GM12878 (cell line): ENCODE data around the gene CERK. TPM values are rescaled to one million over a fixed set of nuclear protein-coding genes. Genes with fewer than 3 reads are reported as not detected.

ENCODE experiments used
- ATAC-seq: fragments of 200-7000 bp; cut with Tn5 transposase; 3 replicates; pipeline ENCODE4 v1.9.1; 2020; ENCODE audit warnings: mild to moderate bottlenecking, moderate library complexity
- BruUV-seq: library from RNA; stranded (reverse); fragments of 400-500 nt; replicated peaks from 2 replicates; lab custom pipeline; 2021; lab: Mats Ljungman, UMichigan
- CTCF ChIA-PET: fragments of 300-600 bp; sonication (Branson Sonifier 250); formaldehyde crosslinking; extraction: SDS; loops from one replicate; lab custom pipeline; 2021; ENCODE audit warnings: inconsistent platforms; lab: Yijun Ruan, JAX
- POLR2A ChIA-PET: fragments of 350-600 bp; formaldehyde crosslinking; extraction: SDS; loops from one replicate; lab custom pipeline; 2021; ENCODE audit warnings: inconsistent platforms; lab: Charles Lee
- RAD21 ChIA-PET: fragments of 300-600 bp; sonication (Branson Sonifier 250); formaldehyde crosslinking; loops from one replicate; lab custom pipeline; 2023; ENCODE audit warnings: antibody characterized with exemption; ENCODE audit not compliant: unreplicated experiment; lab: Charles Lee
- SMC1A ChIA-PET: fragments of 300-600 bp; sonication (Branson Sonifier 250); formaldehyde crosslinking; loops from one replicate; lab custom pipeline; 2023; ENCODE audit not compliant: unreplicated experiment, uncharacterized antibody; lab: Charles Lee
- DNase-seq: peaks from one replicate; pipeline ENCODE4 v3.0.0-alpha.2; 2011; ENCODE audit warnings: low read depth, low spot score
- FAIRE-seq: peaks from 3 replicates; lab custom pipeline; 2011; peaks lifted over from hg19 to GRCh38; lab: Jason Lieb, UNC
- H2AFZ ChIP-seq: 2 replicates; pipeline ENCODE4 v1.6.0; 2011; ENCODE audit warnings: low read depth, low read length, control low read depth; ENCODE audit not compliant: control insufficient read depth
- H3K27ac ChIP-seq: 2 replicates; pipeline ENCODE4 v1.5.1; 2011; ENCODE audit warnings: control low read depth; ENCODE audit not compliant: control insufficient read depth, insufficient read depth
- H3K27me3 ChIP-seq, 2 experiments: replicated peaks in 1 of 2; 2 replicates each; pipeline versions ENCODE4 v1.6.0 to v1.6.1; 2011; ENCODE audit warnings: low read length in 1 of 2; ENCODE audit not compliant: control insufficient read depth in 2 of 2, insufficient read depth in 2 of 2
- H3K36me3 ChIP-seq, 2 experiments: 2 replicates each; pipeline ENCODE4 v1.5.1; 2011; ENCODE audit warnings: low read length in 1 of 2; ENCODE audit not compliant: control insufficient read depth in 2 of 2, insufficient read depth in 2 of 2
- H3K4me1 ChIP-seq: 2 replicates; pipeline ENCODE4 v1.6.1; 2011; ENCODE audit warnings: mild to moderate bottlenecking, low read length, moderate library complexity, mixed read lengths; ENCODE audit not compliant: control insufficient read depth, insufficient read depth
- H3K4me2 ChIP-seq: 2 replicates; pipeline ENCODE4 v1.6.0; 2011; ENCODE audit warnings: control low read depth; ENCODE audit not compliant: control insufficient read depth, insufficient read depth
- H3K4me3 ChIP-seq: fragments of 200-600 bp; sonication (generic); 2 replicates; pipeline ENCODE4 v1.5.1; 2016
- H3K79me2 ChIP-seq: 2 replicates; pipeline ENCODE4 v1.6.0; 2011; ENCODE audit warnings: low read length; ENCODE audit not compliant: control insufficient read depth, insufficient read depth
- H3K9ac ChIP-seq: 2 replicates; pipeline ENCODE4 v1.8.0; 2011; ENCODE audit warnings: low read length, control low read depth, mixed read lengths; ENCODE audit not compliant: control insufficient read depth, insufficient read depth
- H3K9me3 ChIP-seq: replicated peaks from 3 replicates; pipeline ENCODE4 v1.5.1; 2011; ENCODE audit warnings: mild to moderate bottlenecking, low read length; ENCODE audit not compliant: control insufficient read depth, insufficient read depth
- H4K20me1 ChIP-seq: 2 replicates; pipeline ENCODE4 v1.6.0; 2011; ENCODE audit not compliant: control insufficient read depth, insufficient read depth
- CBFB ChIP-seq: IDR thresholded peaks from 2 replicates; pipeline ENCODE4 v1.6.1; 2016; ENCODE audit warnings: antibody characterized with exemption, low read depth
- CBX3 ChIP-seq: fragments of 200-600 bp; sonication (generic); IDR thresholded peaks from 2 replicates; pipeline ENCODE4 v1.6.1; 2016; ENCODE audit warnings: low read depth, borderline replicate concordance
- CEBPB ChIP-seq, 2 experiments: fragments of 150-350 bp in 1 of 2; IDR thresholded peaks; 2 replicates each; pipeline ENCODE4 v1.6.1; 2012 to 2014; ENCODE audit warnings: low read depth in 2 of 2, low read length in 2 of 2, borderline replicate concordance in 1 of 2, inconsistent platforms in 1 of 2
- DPF2 ChIP-seq: fragments of 450-650 bp; IDR thresholded peaks from 2 replicates; pipeline ENCODE4 v1.6.1; 2017; ENCODE audit warnings: mild to moderate bottlenecking
- ELK1 ChIP-seq: IDR thresholded peaks from 2 replicates; pipeline ENCODE4 v1.6.1; 2012; ENCODE audit warnings: low read depth, low read length, improper control_type of control experiment
- LARP7 ChIP-seq: fragments of 450-650 bp; IDR thresholded peaks from 2 replicates; pipeline ENCODE4 v1.6.1; 2017; ENCODE audit warnings: mild to moderate bottlenecking
- MYC ChIP-seq: IDR thresholded peaks from 2 replicates; pipeline ENCODE4 v1.6.1; 2011; ENCODE audit warnings: mild to moderate bottlenecking, low read length, moderate library complexity, inconsistent platforms; ENCODE audit not compliant: insufficient read depth, insufficient replicate concordance, insufficient read length, severe bottlenecking
- NFYA ChIP-seq: IDR thresholded peaks from 2 replicates; pipeline ENCODE4 v1.6.1; 2011; ENCODE audit warnings: low read depth, mild to moderate bottlenecking, low read length, improper control_type of control experiment, borderline replicate concordance
- NR2C1 ChIP-seq: fragments of 450-650 bp; IDR thresholded peaks from 2 replicates; pipeline ENCODE4 v1.6.1; 2017; ENCODE audit warnings: antibody characterized with exemption, mild to moderate bottlenecking, moderate library complexity
- PAX5 ChIP-seq: IDR thresholded peaks from 2 replicates; pipeline ENCODE4 v1.6.1; 2011; ENCODE audit warnings: low read depth, low read length, borderline replicate concordance
- PAX8 ChIP-seq: fragments of 450-650 bp; IDR thresholded peaks from 2 replicates; pipeline ENCODE4 v1.6.1; 2017; ENCODE audit warnings: mild to moderate bottlenecking, moderate library complexity
- POLR2A ChIP-seq: IDR thresholded peaks from 2 replicates; pipeline ENCODE4 v1.6.1; 2011; ENCODE audit warnings: low read depth, mild to moderate bottlenecking, low read length
- SMAD1 ChIP-seq: fragments of 450-650 bp; IDR thresholded peaks from 2 replicates; pipeline ENCODE4 v1.6.1; 2018; ENCODE audit warnings: mild to moderate bottlenecking, low read depth; ENCODE audit not compliant: partially characterized antibody
- SUZ12 ChIP-seq: fragments of 200-600 bp; sonication (generic); IDR thresholded peaks from one replicate; pipeline ENCODE4 v1.6.1; 2018; ENCODE audit warnings: antibody characterized with exemption, mild to moderate bottlenecking; ENCODE audit not compliant: unreplicated experiment
- TBL1XR1 ChIP-seq: IDR thresholded peaks from 2 replicates; pipeline ENCODE4 v1.6.1; 2012; ENCODE audit warnings: low read depth, low read length, improper control_type of control experiment
- TCF3 ChIP-seq: IDR thresholded peaks from 2 replicates; pipeline ENCODE4 v1.6.1; 2012; ENCODE audit warnings: low read depth, mild to moderate bottlenecking, low read length, borderline replicate concordance; ENCODE audit not compliant: insufficient read depth
- USF2 ChIP-seq: IDR thresholded peaks from 2 replicates; pipeline ENCODE4 v1.6.1; 2011; ENCODE audit warnings: low read depth, low read length, improper control_type of control experiment, borderline replicate concordance
- YBX1 ChIP-seq: fragments of 450-650 bp; IDR thresholded peaks from 2 replicates; pipeline ENCODE4 v1.6.1; 2016; ENCODE audit warnings: antibody characterized with exemption
- WGBS: methylation state at CpG from one replicate; pipeline ENCODE4 v1.1.6; 2016; ENCODE audit warnings: low lambda C conversion rate; ENCODE audit not compliant: insufficient replicate concordance, insufficient coverage; ENCODE audit errors: missing lambda C conversion rate; 5-methylcytosine and 5-hydroxymethylcytosine counted together
- in situ Hi-C: fragments of 300-500 bp; cut with MboI; formaldehyde crosslinking; loops from 9 replicates; pipeline ENCODE4 v1.14.3; 2018; ENCODE audit warnings: mixed read lengths
- intact Hi-C: fragments of 100-400 bp; cut with micrococcal nuclease; formaldehyde crosslinking; loops from one replicate; pipeline ENCODE4 v1.14.2; 2022; ENCODE audit not compliant: unreplicated experiment
- polyA plus RNA-seq, 11 experiments: library from polyadenylated mRNA; depleted of rRNA in 4 of 11; unstranded in 6 of 11; stranded (reverse) in 5 of 11; fragments of >200 nt; fragmentation: Nextera tagmentation in 4 of 11; fragmentation: Illumina TruSeq in 1 of 11; extraction: Ambion mirVana in 4 of 11; extraction: Trizol in 1 of 11; gene quantifications; 1 replicate in 1 of 11; 2 replicates in 10 of 11; pipeline versions ENCODE4 v1.2.1 to v1.2.3, GENCODE V29; 2011 to 2016; ENCODE audit warnings: inconsistent platforms in 2 of 11, missing spikeins in 2 of 11, low read depth in 1 of 11
- total RNA-seq, 4 experiments: library from RNA; depleted of rRNA in 3 of 4; stranded (reverse); fragments of >200 nt in 3 of 4; fragmentation: Illumina TruSeq in 1 of 4; extraction: Trizol in 1 of 4; gene quantifications; 2 replicates each; pipeline versions ENCODE4 v1.2.1 to v1.2.3, GENCODE V29; 2013 to 2021
- TF ChIP-seq, protein P1 (sequence below): fragments of 450-650 bp; conservative IDR thresholded peaks from 2 replicates; pipeline ENCODE4 v1.6.1; 2017; ENCODE audit warnings: mild to moderate bottlenecking, moderate library complexity

Gene CERK
- total and polyA plus RNA-seq, 10 of the 15 experiments (the other 5 are each of a cell fraction or from before 2014, with no cell fraction given): 4.0 to 41.1 (median 30.2) TPM

GRCh38 chr22:46656856-46657654 lies 81.0 kb downstream of the CERK start (continued):
- no peak for TF ChIP-seq CBX3
- TF ChIP-seq SMAD1: no peak
- no peak for TF ChIP-seq CBFB
- TF ChIP-seq PAX8: no peak

DNA sequence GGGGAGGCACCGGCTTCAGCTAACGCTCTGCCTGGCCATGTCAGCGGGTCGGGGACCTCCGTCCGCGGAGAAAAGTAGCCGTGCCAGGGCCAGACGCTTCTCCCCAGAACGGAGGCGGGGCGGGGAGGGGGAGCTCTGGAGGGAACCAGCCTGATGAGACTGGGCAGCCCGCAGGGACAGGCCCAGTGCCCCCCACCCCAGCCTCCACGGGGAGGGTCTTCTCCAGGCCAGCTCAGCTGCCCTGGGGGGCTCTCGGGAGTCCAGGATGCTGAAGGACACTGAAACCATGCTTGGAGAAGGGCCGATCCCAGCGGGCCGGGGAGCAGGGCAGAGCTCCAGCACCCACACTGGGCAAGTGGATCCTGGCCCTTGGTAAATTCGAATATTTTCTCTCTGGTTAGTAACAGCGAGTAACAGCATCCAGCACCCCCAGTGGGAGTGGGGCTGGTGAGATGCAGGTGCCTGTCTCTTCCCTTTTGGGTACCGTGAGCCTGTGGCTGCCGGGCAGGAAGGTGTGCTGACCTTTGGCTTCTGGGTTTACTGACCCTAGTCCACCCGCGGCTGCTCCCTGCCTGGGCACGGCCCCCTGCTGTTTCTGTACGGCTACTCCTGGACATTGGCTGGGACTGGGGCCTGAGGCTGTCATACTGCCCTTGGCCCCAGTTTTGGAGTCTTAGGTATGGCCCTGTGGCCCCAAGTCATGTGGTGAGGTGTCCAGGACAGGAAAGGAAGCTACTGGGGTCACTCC lies 82.0 kb downstream of the CERK start:
- ATAC-seq: no peak
- POLR2A ChIA-PET: no interaction called here
- RAD21 ChIA-PET: no interaction called here
- intact Hi-C loops (no loop called here), in situ Hi-C loops (no loop called here)
- H3K27ac ChIP-seq: no peak overlapping the region
- H3K9ac ChIP-seq: no peak overlapping the region
- H4K20me1 ChIP-seq: no peaks in the 10 kb centered on the region
- BruUV-seq: no TSS peak
- H3K4me2 ChIP-seq: no peak overlapping the region
- SMC1A ChIA-PET: no interaction called here
- no peak for DNase-seq
- no peak overlapping the region for H3K4me3 ChIP-seq
- no peaks in the 10 kb centered on the region for H3K79me2 ChIP-seq
- H3K36me3 ChIP-seq: peaks cover 0 to 6% of the 10 kb centered on the region in 2 experiments; a peak in 2 of 4 replicates
- CTCF ChIA-PET: interaction anchor here (1.2 kb wide), 1 partner anchor 92 kb away, joined by 3 read pairs; no protein-coding TSS in a partner anchor
- FAIRE-seq: no peak
- 75% methylated on average over 26 of the region's 26 CpGs for whole genome bisulfite sequencing
- no peaks in the 10 kb centered on the region for H3K27me3 ChIP-seq
- no peak overlapping the region for H2AFZ ChIP-seq
- H3K9me3 ChIP-seq: no peaks in the 10 kb centered on the region
- H3K4me1 ChIP-seq: peaks cover 7% of the 10 kb centered on the region
- TF ChIP-seq ELK1 (no peak), USF2 (no peak), YBX1 (no peak), LARP7 (no peak), SUZ12 (no peak), TBL1XR1 (no peak), POLR2A (no peak), NR2C1 (no peak), CEBPB (IDR thresholded peaks at IDR 0.05; ENCODE audit: borderline replicate concordance in 1 of 2, low read depth in 2 of 2, low read length in 2 of 2) (no peak), NFYA (no peak), TCF3 (no peak), PAX5 (no peak), MYC (no peak), DPF2 (no peak)
- TF ChIP-seq, protein P1, sequence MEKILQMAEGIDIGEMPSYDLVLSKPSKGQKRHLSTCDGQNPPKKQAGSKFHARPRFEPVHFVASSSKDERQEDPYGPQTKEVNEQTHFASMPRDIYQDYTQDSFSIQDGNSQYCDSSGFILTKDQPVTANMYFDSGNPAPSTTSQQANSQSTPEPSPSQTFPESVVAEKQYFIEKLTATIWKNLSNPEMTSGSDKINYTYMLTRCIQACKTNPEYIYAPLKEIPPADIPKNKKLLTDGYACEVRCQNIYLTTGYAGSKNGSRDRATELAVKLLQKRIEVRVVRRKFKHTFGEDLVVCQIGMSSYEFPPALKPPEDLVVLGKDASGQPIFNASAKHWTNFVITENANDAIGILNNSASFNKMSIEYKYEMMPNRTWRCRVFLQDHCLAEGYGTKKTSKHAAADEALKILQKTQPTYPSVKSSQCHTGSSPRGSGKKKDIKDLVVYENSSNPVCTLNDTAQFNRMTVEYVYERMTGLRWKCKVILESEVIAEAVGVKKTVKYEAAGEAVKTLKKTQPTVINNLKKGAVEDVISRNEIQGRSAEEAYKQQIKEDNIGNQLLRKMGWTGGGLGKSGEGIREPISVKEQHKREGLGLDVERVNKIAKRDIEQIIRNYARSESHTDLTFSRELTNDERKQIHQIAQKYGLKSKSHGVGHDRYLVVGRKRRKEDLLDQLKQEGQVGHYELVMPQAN: no peak
